ENCODE data around the gene CDC42BPB. TPM values are rescaled to one million over a fixed set of nuclear protein-coding genes. Genes with fewer than 3 reads are reported as not detected.

CDC42BPB gene
- total RNA-seq, 1 experiment from 2014 or later: 82.7 TPM

- Mint-ChIP-seq H3K27me3 (ENCODE audit: insufficient read depth, unreplicated experiment) (no peaks in the 10 kb centered on the region), H3K4me1 (ENCODE audit: insufficient read depth, unreplicated experiment) (peaks cover 50% of the 10 kb centered on the region), H3K4me3 (ENCODE audit: unreplicated experiment) (no peak overlapping the region), H3K36me3 (ENCODE audit: insufficient read depth, unreplicated experiment) (peaks cover 8% of the 10 kb centered on the region), H3K9me3 (ENCODE audit: unreplicated experiment) (no peaks in the 10 kb centered on the region), H3K27ac (ENCODE audit: low read depth, unreplicated experiment) (peak overlapping the region; percentile 82)
- BruUV-seq (replicated peaks): no TSS peak
- TF ChIP-seq CTCF (IDR thresholded peaks at IDR 0.05; ENCODE audit: unreplicated experiment): no peak
- DNase-seq (ENCODE audit: unreplicated experiment): no peak
- ChIA-PET CTCF (interaction anchor here (0.6 to 1.2 kb wide), 4 partner anchors 12 to 345 kb away, joined by 3 to 5 read pairs (median 4); no protein-coding TSS in a partner anchor), POLR2A (interaction anchor here (0.8 to 1.3 kb wide), 4 partner anchors 9 to 42 kb away, joined by 3 to 4 read pairs (median 3); partner anchors contain the start of gene CDC42BPB)
- intact Hi-C loops (cut with micrococcal nuclease): no loop called here
Measured at GRCh38 chr14:103016071-103016470, 41.3 kb downstream of the CDC42BPB start.

- TF ChIP-seq CTCF (IDR thresholded peaks at IDR 0.05; ENCODE audit: unreplicated experiment): no peak
- Mint-ChIP-seq H3K27ac (ENCODE audit: low read depth, unreplicated experiment) (peak overlapping the region; percentile 82), H3K9me3 (ENCODE audit: unreplicated experiment) (no peaks in the 10 kb centered on the region), H3K4me1 (ENCODE audit: insufficient read depth, unreplicated experiment) (peaks cover 52% of the 10 kb centered on the region), H3K27me3 (ENCODE audit: insufficient read depth, unreplicated experiment) (no peaks in the 10 kb centered on the region), H3K4me3 (ENCODE audit: unreplicated experiment) (no peak overlapping the region), H3K36me3 (ENCODE audit: insufficient read depth, unreplicated experiment) (peaks cover 14% of the 10 kb centered on the region)
- POLR2A ChIA-PET: interaction anchor here (1.8 kb wide), 1 partner anchor 29 kb away, joined by 12 read pairs; no protein-coding TSS in a partner anchor
- CTCF ChIA-PET: interaction anchor here (0.6 to 1.1 kb wide), 2 partner anchors 14 to 90 kb away, joined by 3 read pairs; no protein-coding TSS in a partner anchor
- BruUV-seq (replicated peaks): no TSS peak
- DNase-seq (ENCODE audit: unreplicated experiment): no peak
- intact Hi-C loops (cut with micrococcal nuclease): no loop called here
Measured at GRCh38 chr14:103015426-103015825, 41.9 kb downstream of the CDC42BPB start.

GRCh38 chr14:103014466-103015228 lies 42.7 kb downstream of the CDC42BPB start:
- intact Hi-C loops (cut with micrococcal nuclease): no loop called here

More at GRCh38 chr14:103014466-103015228, 42.7 kb downstream of the CDC42BPB start:
- POLR2A ChIA-PET: interaction anchor here (0.6 to 1.8 kb wide), 7 partner anchors 13 to 170 kb away, joined by 3 to 12 read pairs (median 4); no protein-coding TSS in a partner anchor
- Mint-ChIP-seq H3K36me3 (ENCODE audit: insufficient read depth, unreplicated experiment) (peaks cover 18% of the 10 kb centered on the region), H3K27me3 (ENCODE audit: insufficient read depth, unreplicated experiment) (no peaks in the 10 kb centered on the region), H3K27ac (ENCODE audit: low read depth, unreplicated experiment) (peak overlapping the region; percentile 82), H3K4me3 (ENCODE audit: unreplicated experiment) (peak overlapping the region; percentile 50), H3K4me1 (ENCODE audit: insufficient read depth, unreplicated experiment) (peaks cover 49% of the 10 kb centered on the region), H3K9me3 (ENCODE audit: unreplicated experiment) (no peaks in the 10 kb centered on the region)
- TF ChIP-seq CTCF (IDR thresholded peaks at IDR 0.05; ENCODE audit: unreplicated experiment): no peak
- BruUV-seq (replicated peaks): no TSS peak
- DNase-seq (ENCODE audit: unreplicated experiment): peak; percentile 39
- CTCF ChIA-PET: interaction anchor here (0.6 to 0.8 kb wide), 2 partner anchors 8 to 53 kb away, joined by 3 to 4 read pairs; no protein-coding TSS in a partner anchor

Measured in MCF 10A (cell line).